IPS-18a (cell line): ENCODE results near the gene FMN2.

Experiments
- H3K27ac ChIP-seq: one replicate; pipeline ENCODE4 v1.5.1; 2013; ENCODE audit warnings: low read length
- H3K27me3 ChIP-seq: one replicate; pipeline ENCODE4 v1.6.1; 2013; ENCODE audit warnings: mild to moderate bottlenecking, low read length; ENCODE audit not compliant: control insufficient read depth, insufficient read depth
- H3K36me3 ChIP-seq: one replicate; pipeline ENCODE4 v1.6.1; 2013; ENCODE audit warnings: low read depth, low read length; ENCODE audit not compliant: control insufficient read depth
- H3K4me1 ChIP-seq: one replicate; pipeline ENCODE4 v1.6.1; 2013; ENCODE audit warnings: low read depth, low read length; ENCODE audit not compliant: control insufficient read depth
- H3K4me3 ChIP-seq: one replicate; pipeline ENCODE4 v1.5.1; 2013; ENCODE audit warnings: low read length
- H3K9ac ChIP-seq: one replicate; pipeline ENCODE4 v1.6.1; 2013; ENCODE audit warnings: mild to moderate bottlenecking, low read length, moderate library complexity
- H3K9me3 ChIP-seq: one replicate; pipeline ENCODE4 v1.6.1; 2013; ENCODE audit warnings: low read depth, low read length; ENCODE audit not compliant: control insufficient read depth

Gene FMN2

GRCh38 chr1:240457203-240457602, 365.5 kb downstream of the FMN2 start:
- no peak overlapping the region for H3K4me3 ChIP-seq
- H3K27me3 ChIP-seq: no peaks in the 10 kb centered on the region
- no peaks in the 10 kb centered on the region for H3K9me3 ChIP-seq
- no peaks in the 10 kb centered on the region for H3K4me1 ChIP-seq
- no peaks in the 10 kb centered on the region for H3K36me3 ChIP-seq
- H3K9ac ChIP-seq: no peak overlapping the region
- H3K27ac ChIP-seq: no peak overlapping the region

DNA sequence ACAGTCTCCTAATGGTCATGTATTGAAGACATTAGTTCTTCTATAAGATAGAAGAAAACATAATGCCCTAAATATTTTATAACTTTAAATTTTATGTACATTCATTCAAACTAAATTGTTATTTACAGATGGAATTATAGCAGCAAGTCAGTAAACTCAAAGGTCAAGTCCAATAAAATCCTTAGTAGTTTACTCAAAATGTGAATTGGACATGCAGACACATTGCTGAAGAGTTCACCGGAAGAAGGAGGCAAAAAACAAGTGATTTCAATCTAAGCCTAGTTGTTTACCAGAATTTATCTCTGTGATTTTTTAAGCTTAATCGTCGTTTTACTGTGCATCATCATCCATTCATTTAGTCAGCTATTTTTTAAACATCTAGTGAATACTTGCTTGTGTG, 370.6 kb downstream of the FMN2 start:
- Histone ChIP-seq H3K4me3 (no peak overlapping the region), H3K4me1 (peaks cover 10% of the 10 kb centered on the region), H3K27ac (no peak overlapping the region), H3K9ac (no peak overlapping the region), H3K36me3 (no peaks in the 10 kb centered on the region), H3K27me3 (no peaks in the 10 kb centered on the region), H3K9me3 (no peaks in the 10 kb centered on the region)

- H3K27ac ChIP-seq: no peak overlapping the region
- no peaks in the 10 kb centered on the region for H3K9me3 ChIP-seq
These were observed 371.2 kb downstream of the FMN2 start for GRCh38 chr1:240462766-240463395.

GRCh38 chr1:240464099-240464498, 372.4 kb downstream of the FMN2 start:
- no peak overlapping the region for H3K9ac ChIP-seq
- no peak overlapping the region for H3K4me3 ChIP-seq

More at GRCh38 chr1:240462766-240463395, 371.2 kb downstream of the FMN2 start:
- H3K9ac ChIP-seq: no peak overlapping the region
- no peaks in the 10 kb centered on the region for H3K36me3 ChIP-seq
- H3K27me3 ChIP-seq: no peaks in the 10 kb centered on the region
- no peak overlapping the region for H3K4me3 ChIP-seq
- H3K4me1 ChIP-seq: peaks cover 10% of the 10 kb centered on the region

DNA sequence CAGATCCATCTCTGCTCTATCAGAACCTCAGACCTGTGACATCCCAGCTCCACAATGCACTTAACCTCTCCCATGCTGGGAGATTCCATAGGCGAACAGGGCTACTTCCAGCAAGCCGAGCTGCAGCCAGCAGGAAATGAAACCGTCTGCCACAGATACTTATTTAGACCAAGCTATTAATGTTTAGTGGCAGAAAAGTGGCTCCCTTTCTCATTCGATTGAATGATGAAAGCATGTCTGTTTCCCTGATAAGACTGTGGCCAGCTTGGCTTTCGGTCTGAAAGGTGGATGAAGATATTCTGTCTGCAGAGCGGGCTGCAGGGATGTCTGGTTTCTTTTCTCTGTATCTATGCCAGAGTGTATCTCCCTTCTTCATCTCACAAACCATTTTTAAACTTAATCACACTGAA, 373.9 kb downstream of the FMN2 start:
- Histone ChIP-seq H3K9ac (no peak overlapping the region), H3K27me3 (no peaks in the 10 kb centered on the region), H3K36me3 (no peaks in the 10 kb centered on the region), H3K27ac (no peak overlapping the region), H3K4me3 (no peak overlapping the region), H3K4me1 (peaks cover 10% of the 10 kb centered on the region), H3K9me3 (no peaks in the 10 kb centered on the region)

More at GRCh38 chr1:240464099-240464498, 372.4 kb downstream of the FMN2 start:
- H3K27me3 ChIP-seq: no peaks in the 10 kb centered on the region
- H3K36me3 ChIP-seq: no peaks in the 10 kb centered on the region
- no peak overlapping the region for H3K27ac ChIP-seq
- no peaks in the 10 kb centered on the region for H3K9me3 ChIP-seq
- peaks cover 10% of the 10 kb centered on the region for H3K4me1 ChIP-seq

DNA sequence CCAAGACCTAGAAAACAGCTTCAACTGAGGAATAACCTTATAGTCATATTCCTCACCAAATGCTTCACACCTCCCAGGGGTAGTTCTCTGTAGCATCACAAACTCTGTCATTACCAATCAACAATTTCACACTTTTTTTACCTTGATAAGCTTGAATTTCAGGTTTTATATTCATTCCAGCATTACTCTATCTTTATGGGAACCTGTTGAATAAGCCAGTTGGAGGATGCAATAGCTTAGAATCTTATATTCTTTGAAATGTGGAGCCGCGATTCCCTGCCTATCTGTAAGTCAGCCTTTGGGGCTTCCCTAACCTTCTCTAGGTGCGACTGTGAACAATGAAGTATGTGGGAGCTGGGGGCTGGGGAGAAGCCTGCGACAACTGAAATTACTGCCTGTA, 374.8 kb downstream of the FMN2 start:
- H3K36me3 ChIP-seq: no peaks in the 10 kb centered on the region
- H3K4me1 ChIP-seq: peaks cover 10% of the 10 kb centered on the region

DNA sequence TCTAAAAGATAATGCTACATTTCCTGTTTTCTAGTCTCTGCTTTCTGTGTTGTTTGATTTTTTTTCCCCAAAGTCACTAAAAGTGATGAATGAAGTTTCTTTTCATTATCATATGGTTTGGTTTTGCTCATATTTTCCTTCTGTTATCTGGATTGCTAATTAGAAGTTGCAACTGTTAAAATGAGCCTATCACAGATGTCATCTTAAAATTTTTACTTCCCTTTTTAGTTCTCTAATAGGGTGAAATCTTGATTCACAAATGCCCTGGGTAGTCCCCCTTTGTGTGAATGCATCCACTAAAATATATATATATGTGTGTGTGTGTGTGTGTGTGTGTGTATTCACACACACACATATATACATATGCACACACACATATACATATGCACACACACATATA, 376.2 kb downstream of the FMN2 start:
- Histone ChIP-seq H3K9ac (no peak overlapping the region), H3K27me3 (no peaks in the 10 kb centered on the region), H3K4me3 (no peak overlapping the region), H3K9me3 (no peaks in the 10 kb centered on the region), H3K27ac (no peak overlapping the region), H3K36me3 (no peaks in the 10 kb centered on the region), H3K4me1 (peaks cover 12% of the 10 kb centered on the region)

More for the DNA sequence above, 374.8 kb downstream of the FMN2 start:
- Histone ChIP-seq H3K4me3 (no peak overlapping the region), H3K27me3 (no peaks in the 10 kb centered on the region), H3K27ac (no peak overlapping the region), H3K9me3 (no peaks in the 10 kb centered on the region), H3K9ac (no peak overlapping the region)

- H3K27me3 ChIP-seq: no peaks in the 10 kb centered on the region
- no peaks in the 10 kb centered on the region for H3K36me3 ChIP-seq
- no peaks in the 10 kb centered on the region for H3K9me3 ChIP-seq
- H3K27ac ChIP-seq: no peak overlapping the region
- H3K4me3 ChIP-seq: no peak overlapping the region
- H3K9ac ChIP-seq: no peak overlapping the region
- peaks cover 14% of the 10 kb centered on the region for H3K4me1 ChIP-seq
These were observed 377.0 kb downstream of the FMN2 start for GRCh38 chr1:240468656-240469055.

DNA sequence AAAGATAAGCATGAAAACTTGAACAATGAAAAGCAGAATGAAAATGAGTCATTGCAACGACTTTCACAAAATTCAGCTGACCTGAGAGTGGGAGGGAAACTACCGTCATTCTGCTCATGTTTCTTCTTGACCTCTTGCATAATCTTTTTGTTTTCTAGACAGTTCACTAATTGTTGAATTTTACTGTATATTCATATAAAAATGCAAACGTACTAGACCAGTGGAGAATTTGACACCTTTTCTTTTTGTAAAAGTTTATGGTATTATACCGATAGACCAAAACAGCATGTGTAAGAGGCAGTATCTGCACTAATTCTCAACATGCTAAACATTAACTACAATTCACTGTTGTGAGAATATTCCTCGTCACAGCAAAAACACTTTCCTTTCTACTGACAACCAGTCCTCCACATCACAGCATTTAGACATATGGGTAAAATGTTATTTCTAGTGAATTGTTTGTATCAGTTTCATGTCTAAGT, 382.5 kb downstream of the FMN2 start:
- Histone ChIP-seq H3K4me3 (no peak overlapping the region), H3K9ac (no peak overlapping the region), H3K4me1 (peaks cover 4% of the 10 kb centered on the region), H3K36me3 (no peaks in the 10 kb centered on the region), H3K27ac (no peak overlapping the region), H3K9me3 (no peaks in the 10 kb centered on the region), H3K27me3 (no peaks in the 10 kb centered on the region)

DNA sequence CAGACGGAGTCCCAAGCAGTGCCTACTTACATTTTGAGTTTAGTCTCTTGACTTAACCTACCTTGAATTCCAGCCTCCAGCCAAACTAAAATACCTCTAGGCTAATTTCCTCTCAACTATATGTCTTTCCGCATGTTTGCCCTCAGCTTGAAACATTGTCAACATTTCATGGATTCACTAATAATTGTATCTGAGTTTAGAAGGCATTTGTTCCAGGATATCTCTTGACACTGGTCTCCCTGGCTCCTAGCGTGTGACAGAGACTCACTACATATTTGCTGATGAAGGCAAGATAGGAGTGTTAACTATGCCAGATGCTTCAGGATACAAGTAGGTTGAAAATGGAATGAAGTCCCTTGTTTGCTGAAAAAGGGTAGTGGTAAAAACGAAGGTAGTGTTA, 384.1 kb downstream of the FMN2 start:
- Histone ChIP-seq H3K4me1 (peaks cover 4% of the 10 kb centered on the region), H3K27me3 (no peaks in the 10 kb centered on the region), H3K27ac (no peak overlapping the region), H3K4me3 (no peak overlapping the region), H3K9me3 (no peaks in the 10 kb centered on the region), H3K36me3 (no peaks in the 10 kb centered on the region), H3K9ac (no peak overlapping the region)

DNA sequence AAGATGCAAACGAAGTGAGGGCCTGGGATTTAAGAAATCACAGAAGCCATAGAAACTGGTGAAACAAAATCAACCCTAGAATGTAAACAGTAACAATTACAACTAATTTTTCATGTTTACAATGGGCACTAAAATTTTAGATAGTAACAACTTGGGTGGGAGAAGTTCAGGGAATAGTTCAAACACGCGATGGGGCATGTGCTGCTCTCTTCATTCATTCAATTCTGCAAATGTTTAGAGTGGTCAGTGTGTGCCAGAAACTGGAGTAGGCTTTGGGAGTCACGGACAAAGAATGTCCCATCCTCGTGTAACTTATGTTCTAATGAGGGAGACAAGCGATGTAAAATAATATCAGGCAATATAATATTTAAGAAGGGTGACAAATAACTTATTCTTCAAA, 386.9 kb downstream of the FMN2 start:
- H3K36me3 ChIP-seq: no peaks in the 10 kb centered on the region
- H3K27me3 ChIP-seq: no peaks in the 10 kb centered on the region
- H3K4me3 ChIP-seq: no peak overlapping the region
- H3K9ac ChIP-seq: no peak overlapping the region
- no peaks in the 10 kb centered on the region for H3K4me1 ChIP-seq
- no peaks in the 10 kb centered on the region for H3K9me3 ChIP-seq
- H3K27ac ChIP-seq: no peak overlapping the region

GRCh38 chr1:240484804-240485443, 393.2 kb downstream of the FMN2 start:
- H3K4me1 ChIP-seq: no peaks in the 10 kb centered on the region
- no peak overlapping the region for H3K27ac ChIP-seq
- H3K4me3 ChIP-seq: no peak overlapping the region
- H3K27me3 ChIP-seq: no peaks in the 10 kb centered on the region
- no peaks in the 10 kb centered on the region for H3K36me3 ChIP-seq
- H3K9ac ChIP-seq: no peak overlapping the region
- no peaks in the 10 kb centered on the region for H3K9me3 ChIP-seq
